22Rv1 (cell line): ENCODE data around the gene ADK.

ENCODE experiments used
- ZFX ChIP-seq: fragments of 450-650 bp; IDR thresholded peaks from 2 replicates; pipeline ENCODE4 v1.6.1; 2017; ENCODE audit warnings: antibody characterized with exemption, borderline replicate concordance
- TF ChIP-seq, protein P1 (sequence below): fragments of 450-650 bp; IDR thresholded peaks from 2 replicates; pipeline ENCODE4 v1.5.1; 2017; ENCODE audit warnings: mild to moderate bottlenecking

- TF ChIP-seq, protein P1, sequence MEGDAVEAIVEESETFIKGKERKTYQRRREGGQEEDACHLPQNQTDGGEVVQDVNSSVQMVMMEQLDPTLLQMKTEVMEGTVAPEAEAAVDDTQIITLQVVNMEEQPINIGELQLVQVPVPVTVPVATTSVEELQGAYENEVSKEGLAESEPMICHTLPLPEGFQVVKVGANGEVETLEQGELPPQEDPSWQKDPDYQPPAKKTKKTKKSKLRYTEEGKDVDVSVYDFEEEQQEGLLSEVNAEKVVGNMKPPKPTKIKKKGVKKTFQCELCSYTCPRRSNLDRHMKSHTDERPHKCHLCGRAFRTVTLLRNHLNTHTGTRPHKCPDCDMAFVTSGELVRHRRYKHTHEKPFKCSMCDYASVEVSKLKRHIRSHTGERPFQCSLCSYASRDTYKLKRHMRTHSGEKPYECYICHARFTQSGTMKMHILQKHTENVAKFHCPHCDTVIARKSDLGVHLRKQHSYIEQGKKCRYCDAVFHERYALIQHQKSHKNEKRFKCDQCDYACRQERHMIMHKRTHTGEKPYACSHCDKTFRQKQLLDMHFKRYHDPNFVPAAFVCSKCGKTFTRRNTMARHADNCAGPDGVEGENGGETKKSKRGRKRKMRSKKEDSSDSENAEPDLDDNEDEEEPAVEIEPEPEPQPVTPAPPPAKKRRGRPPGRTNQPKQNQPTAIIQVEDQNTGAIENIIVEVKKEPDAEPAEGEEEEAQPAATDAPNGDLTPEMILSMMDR, result no peak
- no peak for TF ChIP-seq ZFX
These were observed 332.3 kb downstream of the ADK start for GRCh38 chr10:74483356-74483755.
